ENCODE results near the gene MORN1.

GRCh38 chr1:2294725-2295078 lies 96.7 kb downstream of the MORN1 start:
- TF ChIP-seq CEBPB (IDR thresholded peaks at IDR 0.05; ENCODE audit: low read depth, low read length) (no peak), CTCF (conservative IDR thresholded peaks at IDR 0.05; ENCODE audit: low read depth, low read length) (no peak), POLR2A (IDR thresholded peaks at IDR 0.05; ENCODE audit: low read depth, low read length) (no peak)

Measured in IMR-90 (cell line).